Mammary epithelial cell (primary cell): ENCODE results near the gene ZNF76.

Experiments
- EZH2 ChIP-seq: IDR thresholded peaks from 2 replicates; pipeline ENCODE4 v1.6.1; 2012; ENCODE audit warnings: low read length, inconsistent platforms, borderline replicate concordance
- TF ChIP-seq, protein P1 (sequence below), 2 donors: IDR thresholded peaks in 1 of 2; conservative IDR thresholded peaks in 1 of 2; 2 replicates each; pipeline ENCODE4 v1.5.1; 2011 to 2012; ENCODE audit warnings: inconsistent platforms in 2 of 2, low read length in 2 of 2, mild to moderate bottlenecking in 2 of 2, control low read depth in 1 of 2, low read depth in 1 of 2; ENCODE audit not compliant: insufficient read depth in 1 of 2; ENCODE audit errors: extremely low read depth in 1 of 2

DNA sequence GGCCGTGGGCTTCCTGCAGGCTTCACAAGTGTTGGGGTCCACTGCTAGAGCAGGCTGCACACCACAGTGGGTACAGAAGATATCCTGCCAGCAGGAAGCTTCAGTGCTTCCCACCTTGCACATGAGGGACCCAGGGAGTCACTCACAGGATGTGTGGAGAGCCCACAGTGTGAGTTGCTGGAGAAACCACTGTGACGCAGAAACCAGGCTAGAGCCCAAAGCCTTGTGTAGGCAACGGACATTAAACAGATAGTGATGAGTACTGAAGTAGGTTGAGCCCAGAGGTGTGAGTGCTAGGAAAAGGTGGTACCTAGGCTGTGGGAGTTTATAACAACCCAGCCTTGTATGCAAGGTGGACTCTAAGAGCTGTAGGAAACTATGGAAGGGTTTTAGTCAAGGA lies 19.2 kb downstream of the ZNF76 start:
- TF ChIP-seq, protein P1, sequence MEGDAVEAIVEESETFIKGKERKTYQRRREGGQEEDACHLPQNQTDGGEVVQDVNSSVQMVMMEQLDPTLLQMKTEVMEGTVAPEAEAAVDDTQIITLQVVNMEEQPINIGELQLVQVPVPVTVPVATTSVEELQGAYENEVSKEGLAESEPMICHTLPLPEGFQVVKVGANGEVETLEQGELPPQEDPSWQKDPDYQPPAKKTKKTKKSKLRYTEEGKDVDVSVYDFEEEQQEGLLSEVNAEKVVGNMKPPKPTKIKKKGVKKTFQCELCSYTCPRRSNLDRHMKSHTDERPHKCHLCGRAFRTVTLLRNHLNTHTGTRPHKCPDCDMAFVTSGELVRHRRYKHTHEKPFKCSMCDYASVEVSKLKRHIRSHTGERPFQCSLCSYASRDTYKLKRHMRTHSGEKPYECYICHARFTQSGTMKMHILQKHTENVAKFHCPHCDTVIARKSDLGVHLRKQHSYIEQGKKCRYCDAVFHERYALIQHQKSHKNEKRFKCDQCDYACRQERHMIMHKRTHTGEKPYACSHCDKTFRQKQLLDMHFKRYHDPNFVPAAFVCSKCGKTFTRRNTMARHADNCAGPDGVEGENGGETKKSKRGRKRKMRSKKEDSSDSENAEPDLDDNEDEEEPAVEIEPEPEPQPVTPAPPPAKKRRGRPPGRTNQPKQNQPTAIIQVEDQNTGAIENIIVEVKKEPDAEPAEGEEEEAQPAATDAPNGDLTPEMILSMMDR (conservative IDR thresholded peaks at IDR 0.05 in 1 of 2, IDR thresholded peaks at IDR 0.05 in 1 of 2; ENCODE audit: extremely low read depth in 1 of 2, insufficient read depth in 1 of 2, low read depth in 1 of 2, low read length in 2 of 2), result no peak
- TF ChIP-seq EZH2, result no peak
